ENCODE measurements around the gene CARD9.
A peak's percentile ranks its signal among the peaks of the same experiment; 100 is the strongest.

CARD9 gene

GRCh38 chr9:136379891-136380290 lies 6.4 kb upstream of the CARD9 start:
- DNase-seq = no peak

DNA sequence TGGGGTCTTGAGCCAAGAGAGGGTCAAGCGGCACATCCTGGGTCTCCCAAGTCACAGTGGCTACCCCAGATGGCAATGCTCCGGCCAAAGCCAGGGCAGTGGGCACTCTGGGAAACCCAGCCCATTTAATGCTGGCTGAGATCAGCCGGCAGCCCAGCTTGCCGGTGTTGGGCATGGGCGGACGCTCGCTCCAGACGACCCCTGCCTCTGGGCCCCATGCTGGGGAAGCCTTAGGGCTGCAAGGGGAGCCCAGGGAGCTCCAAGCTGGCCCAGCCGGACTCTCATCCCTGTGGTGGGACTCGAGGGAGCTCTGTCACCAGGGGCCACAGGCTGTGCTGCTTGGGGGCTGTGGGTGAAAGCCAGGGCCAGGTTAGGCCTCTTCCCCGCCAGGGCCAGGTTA lies 5.9 kb upstream of the CARD9 start:
- no peak for DNase-seq

- DNase-seq = no peak
Observed at GRCh38 chr9:136379003-136379287, 5.5 kb upstream of the CARD9 start.

DNA sequence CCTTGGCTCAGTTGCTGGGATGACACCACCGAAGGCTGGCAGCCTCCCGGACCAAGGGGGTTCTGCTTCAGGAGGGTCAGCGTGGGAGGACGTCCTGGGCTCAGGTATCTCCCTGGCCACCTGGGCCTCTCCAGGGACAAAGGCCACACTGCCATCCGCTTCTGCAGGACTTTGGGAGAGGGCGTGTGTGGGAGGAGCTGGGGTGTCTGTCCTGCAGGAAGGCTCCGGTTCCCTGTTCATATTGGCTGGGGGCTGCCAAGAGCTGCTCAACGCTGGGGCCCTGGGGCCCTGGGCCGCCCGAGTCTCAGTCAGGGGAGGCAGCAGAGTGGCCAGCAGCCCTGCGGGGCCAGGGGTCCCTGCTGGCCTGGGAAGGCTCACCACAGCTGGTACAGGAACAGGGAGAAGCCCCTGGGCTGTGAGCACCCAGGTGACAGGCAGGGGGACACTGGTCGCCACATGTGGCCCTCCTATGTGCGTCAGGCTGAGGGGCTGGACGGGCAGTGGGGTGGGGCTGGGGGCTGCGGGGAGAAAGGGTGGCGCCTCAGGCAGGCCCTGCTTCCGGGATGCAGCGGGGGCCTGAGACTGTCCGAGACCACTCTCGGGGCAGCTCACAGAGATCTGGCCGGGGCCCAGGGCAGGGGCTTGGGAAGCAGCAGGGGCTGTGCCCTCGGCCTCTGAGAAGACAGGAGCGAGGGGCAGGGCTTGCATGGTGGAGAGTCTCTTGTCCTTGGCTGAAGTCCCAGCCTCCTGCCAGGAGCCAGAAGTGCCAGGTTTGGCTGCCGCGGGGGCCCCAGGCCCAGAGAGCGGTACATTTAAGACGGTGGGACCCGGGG lies 4.9 kb upstream of the CARD9 start:
- DNase-seq = no peak

DNA sequence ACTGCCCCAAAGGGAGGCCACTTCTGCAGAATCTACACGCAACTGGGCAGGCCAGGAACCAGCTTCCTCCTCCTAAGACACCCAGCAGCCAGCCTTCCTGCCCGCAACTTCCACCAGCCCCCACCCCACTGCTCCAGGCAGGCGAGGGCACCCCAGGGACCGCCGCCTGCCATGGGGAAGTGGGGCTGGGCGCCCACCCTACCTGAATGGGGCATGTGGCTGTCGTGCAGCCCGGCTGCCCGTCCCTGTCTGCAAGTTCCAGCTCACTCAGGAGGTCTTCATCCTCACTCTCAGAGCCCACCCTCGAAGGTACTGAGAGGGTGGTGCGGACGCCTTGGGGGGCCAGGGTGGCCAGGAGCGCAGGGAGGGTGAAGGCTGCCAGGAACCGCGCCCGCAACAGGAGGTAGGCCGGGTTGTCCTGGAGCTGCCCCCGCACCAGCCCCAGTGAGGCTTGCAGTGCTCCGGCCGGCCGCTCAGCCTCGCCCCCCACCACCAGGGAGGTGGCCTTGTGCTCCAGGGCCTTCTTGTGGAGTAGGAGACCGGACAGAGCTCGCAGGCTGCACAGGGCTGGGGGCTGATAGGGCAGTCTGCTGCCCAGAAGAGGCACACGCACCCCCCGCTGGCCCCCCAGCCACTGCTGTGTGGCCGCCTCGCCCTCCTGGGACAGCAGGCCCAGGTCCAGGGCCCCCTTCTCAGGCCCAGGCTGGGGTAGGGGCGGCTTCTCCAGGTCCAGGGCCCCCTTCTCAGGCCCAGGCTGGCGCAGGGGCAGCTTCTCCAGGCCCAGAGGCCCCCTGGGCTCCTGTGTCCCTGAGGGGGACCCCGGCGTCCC lies 4.1 kb upstream of the CARD9 start:
- no peak for DNase-seq

GRCh38 chr9:136376457-136376856 lies 3.0 kb upstream of the CARD9 start:
- DNase-seq = no peak

DNA sequence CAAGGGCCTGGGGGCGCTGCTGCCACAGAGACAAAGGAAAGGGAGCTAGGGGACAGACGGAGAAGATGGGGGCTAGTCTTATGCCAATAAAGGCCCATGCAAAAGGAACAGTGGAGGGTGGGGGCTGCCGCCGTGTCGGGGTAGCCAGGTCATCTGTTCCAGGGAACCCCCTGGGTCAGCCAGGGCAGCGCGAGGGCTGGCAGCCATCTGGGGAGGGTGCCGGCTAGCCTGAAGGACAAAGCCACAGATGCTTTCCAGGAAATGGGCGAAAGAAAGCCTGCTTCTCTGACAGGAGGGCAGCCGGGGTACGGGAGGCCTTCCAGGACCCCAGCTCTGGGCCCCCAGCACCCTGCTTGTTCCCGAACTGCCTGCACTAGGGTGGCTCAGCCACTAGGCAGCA lies 1.6 kb upstream of the CARD9 start:
- DNase-seq = no peak

DNA sequence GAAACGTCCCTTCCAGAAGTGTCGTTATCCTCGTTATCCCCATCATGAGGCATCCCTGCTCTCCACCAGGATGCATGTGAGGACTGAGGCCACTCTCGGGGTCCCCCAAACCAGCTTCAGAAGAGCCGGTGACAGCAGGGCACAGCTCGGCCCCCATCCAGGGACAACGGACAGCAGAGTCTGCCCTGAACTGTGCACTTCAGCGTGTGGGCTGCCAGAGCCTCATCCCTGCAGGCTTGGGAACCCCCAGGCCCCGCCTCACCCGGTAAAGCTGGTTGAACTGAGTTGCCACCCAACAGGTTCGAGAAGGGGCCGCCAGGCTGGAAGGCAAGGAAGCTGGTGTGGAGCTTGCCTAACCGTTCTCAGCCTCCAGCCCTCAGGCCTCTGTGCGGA lies 710 bp upstream of the CARD9 start:
- DNase-seq = no peak

DNA sequence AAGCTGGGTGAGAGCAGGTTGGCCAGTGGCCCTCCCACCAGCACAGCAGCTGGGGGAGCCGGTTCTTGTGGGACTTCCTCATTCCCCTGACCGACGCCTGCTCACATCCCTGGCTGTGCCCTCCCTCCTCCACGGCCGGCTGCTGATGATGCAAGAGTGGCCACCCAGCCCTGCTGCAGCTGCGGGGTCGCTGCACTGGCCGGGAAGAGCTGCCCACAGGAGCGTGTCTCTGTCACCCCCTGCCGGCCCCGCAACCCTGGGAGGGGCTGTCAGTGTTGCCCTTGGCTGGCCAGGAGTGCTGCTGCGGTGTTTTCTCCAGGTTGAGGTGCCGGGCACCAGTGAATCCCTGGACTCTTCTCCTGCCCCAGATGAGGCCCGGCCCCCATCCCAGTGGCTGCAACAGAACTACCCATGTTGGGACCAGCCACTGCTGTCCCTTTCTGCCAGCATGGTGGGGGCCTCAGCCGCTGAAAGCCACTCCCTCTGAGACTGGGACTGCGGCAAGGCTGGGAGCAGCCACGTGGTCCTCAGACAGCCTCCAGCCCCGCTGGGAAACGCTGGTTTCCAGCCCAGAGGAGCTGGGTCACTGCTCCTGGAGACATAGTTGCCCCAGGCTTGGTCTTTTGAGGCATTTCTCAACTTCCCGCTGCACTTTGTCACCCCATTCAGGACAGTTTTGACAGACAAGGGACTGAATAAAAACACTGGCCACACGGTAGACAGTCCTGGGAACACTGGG lies 739 bp downstream of the CARD9 start:
- DNase-seq = peak in 1 of 2 donors; percentile 29

- DNase-seq = no peak
Observed at GRCh38 chr9:136372006-136372405, 1.5 kb downstream of the CARD9 start.

DNA sequence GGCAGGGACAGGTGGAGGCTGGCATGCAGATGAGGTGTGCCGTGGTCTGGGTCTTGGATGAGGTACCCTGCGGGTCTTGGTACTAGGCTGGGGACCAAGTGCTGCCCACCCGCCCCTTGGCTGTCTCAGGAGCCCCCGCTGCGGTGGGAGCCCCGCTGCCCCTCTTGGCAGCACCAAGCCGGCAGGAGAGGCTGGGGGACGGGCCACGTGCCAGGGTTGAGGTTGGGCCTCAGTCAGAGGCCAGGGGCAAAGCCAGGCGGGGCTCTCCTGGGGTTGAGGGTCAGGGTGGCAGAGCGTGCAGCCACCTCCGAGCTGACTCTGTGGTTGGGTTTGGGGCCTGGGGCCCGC lies 2.0 kb downstream of the CARD9 start:
- DNase-seq = no peak

GRCh38 chr9:136370687-136371532 lies 2.6 kb downstream of the CARD9 start:
- DNase-seq = no peak

DNA sequence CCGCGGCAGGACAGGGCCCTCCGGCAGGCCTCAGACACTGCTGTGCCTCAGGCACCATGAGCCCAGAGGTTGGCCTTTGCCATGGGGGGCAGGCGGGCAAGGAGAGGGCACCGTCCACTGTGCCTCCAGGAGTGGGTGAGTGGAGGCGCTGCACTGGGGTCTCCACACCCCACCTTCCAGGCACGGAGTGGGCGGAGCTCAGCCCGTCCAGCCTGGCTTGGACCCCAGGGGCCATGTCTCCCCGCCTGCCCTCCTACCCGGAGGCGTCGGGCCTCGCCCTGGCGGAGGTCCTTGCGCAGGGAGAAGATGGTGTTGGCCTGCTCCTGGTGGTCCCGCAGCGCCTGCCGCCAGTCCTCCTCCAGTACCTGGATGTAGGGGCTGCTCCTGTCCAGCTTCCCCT lies 3.4 kb downstream of the CARD9 start:
- no peak for DNase-seq

DNA sequence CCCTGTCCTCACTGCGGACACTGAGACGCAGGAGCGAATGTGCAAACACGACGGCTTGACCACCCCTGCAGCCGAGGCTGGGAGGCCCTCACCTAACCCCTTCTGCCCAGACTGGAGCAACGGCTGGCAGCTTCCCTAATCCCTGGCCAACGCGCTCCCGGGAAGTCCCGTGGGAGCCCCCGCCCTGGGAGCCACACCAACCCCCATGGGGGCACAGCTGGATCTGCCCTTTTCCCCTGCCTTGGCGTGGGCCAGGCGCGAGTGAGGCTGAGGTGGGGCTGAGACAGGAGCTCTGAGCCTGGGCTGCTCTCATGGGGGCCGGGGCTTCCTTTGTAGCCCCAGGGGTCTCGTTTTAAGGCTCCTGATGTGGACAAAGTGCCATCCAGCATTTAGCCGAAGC lies 5.3 kb downstream of the CARD9 start:
- DNase-seq = no peak

DNA sequence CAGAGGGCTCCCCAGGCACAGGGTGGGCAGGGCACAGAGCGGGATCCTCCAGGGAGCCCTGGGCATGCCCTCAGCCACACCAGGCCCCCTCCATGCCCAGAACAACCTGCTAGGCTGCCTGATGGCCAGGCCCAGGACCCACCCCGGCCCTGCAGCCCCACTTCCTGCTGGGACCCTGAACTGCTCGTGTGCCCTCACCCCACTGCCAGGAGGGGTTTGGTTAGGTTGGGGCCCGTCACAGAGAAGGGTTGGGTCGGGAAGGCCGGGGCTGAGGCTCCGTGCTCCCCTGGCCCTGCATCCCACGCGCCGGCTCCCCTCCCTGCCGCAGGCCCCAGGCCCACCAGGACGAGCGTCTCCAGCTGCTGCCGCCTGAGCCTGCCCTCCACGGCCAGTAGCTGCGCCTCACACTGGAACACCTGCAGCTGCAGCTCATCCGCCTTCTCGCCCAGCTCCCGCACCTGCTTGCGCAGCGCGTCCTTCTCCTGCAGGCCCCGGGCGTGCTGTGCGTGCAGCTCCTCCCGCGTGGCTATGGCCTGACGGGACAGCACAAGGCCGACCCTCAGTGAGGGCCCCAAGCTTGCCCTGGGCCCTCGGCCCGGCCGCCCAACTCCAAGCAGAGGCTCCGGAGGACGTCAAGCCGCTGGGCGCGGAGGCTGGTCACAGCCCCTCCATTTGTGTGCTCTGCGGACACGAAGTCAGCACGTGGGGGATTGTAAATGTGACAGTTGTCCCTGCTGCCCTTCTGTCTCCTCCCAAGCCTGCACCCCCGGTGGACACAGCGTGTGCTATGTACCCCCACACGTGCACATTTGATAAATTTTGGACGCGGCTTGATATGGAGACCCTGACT lies 5.9 kb downstream of the CARD9 start:
- DNase-seq = no peak

- no peak for DNase-seq
Observed at GRCh38 chr9:136366826-136367225, 6.6 kb downstream of the CARD9 start.

DNA sequence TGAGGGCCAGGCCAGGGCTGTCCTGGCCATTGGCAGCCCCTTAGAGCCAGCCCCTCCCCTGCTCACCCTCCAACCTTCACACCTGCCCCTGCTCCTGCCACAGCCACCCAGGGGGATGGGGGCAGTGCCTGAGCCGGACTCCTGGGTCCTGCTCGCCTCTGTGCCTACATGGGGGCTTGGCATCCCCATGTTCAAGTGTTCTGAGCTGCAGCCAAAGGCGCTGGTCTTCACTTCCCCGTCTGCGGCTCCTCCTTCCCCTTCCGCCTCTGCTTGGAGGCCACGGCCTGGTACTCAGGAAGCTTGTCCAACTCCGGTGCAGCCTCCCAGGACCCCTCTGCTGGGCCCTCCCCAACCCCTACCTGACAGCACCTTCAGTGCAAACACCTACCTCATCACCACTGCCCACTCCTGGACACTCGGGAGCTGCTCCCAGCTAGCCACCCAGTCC lies 7.7 kb downstream of the CARD9 start:
- DNase-seq = peak in 1 of 2 donors; percentile 11

DNA sequence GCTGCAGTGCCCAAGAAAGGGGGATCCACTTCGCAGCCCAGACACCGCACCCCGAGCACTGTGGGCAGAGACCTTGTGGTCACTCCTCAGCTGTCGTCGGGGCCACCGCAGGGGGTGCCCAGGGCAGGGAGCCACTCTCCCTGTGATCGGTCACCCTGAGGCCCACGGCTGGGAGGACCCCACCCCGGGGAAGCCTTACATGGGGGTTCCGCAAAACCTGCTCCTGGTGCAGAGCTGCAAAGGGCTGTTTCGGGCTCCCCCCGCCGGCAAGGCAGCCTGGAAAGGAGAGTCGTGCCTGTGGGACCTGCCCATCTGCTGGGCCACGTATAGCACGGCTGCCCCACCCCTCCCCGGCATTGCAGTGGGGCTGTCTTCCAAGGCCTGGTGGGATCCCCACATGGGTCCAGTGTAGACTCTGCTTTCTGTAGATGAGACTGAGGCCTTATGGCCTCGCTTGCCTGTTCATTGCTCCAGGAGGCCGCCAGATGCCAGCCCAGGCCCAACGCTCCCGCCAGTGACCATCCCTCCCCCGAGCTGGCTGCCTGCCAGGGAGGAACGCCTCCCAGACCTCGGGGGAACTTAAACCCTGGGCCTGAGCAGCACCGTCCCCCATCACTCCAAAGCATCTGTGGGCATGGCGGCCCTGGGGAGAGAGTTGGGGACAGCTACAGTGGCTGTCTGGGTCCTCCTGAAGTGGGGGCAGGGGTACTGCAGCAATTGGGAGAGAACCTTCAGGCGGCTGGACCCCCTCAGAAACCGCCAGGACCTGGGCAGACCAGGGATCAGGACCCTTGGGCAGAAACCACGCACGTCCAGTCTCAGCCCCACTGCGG lies 8.3 kb downstream of the CARD9 start:
- no peak for DNase-seq

- DNase-seq = no peak
Observed at GRCh38 chr9:136363949-136364748, 9.3 kb downstream of the CARD9 start.

Measured in hippocampal formation (tissue), 2 donors.